Measurements from ENCODE around the gene INTS4.
"Not testable (repeated sequence)": the region's sequence is repeated elsewhere in the genome, so short reads cannot be mapped to it uniquely, and the experiment has no call there.

INTS4 gene

DNA sequence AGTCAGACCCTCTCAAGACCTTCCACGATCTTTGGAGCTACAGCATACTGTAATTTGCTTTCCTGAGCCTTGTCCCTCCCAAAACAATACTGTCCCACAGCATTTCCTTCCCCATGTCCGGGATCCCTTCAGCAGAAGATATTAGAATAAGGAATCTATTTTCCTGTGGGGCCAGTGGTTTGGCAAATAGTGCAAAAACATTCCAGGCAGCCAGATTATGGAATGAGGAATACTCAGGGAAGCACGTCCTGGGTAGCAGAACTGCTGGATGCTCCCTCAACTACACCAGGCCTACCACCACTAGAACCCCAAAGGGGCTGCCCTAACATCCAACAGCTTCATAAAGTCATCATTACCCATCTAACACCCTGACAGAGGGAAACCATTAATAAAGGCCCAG is 112.1 kb downstream of the INTS4 start:
- DNase-seq: no peak

DNA sequence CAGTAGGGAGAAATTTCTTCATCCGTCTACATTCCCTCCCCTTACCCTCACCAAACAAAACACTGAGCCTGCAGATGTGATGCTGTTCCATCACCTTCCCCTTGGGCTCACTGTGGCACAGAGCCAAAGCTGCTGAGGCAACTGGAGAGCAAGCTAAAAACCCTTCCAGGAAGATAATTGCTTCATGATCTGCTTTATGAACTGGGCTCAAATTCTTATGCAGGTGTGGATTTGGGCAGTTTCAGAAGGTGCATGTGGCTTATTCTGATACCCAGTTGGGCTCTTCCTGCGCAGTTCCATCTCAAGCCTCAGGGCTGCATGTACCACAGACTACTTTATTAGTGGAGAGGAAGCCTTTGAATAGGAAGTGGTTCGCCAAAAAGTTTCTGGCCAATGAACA is 115.2 kb downstream of the INTS4 start:
- peak in 1 of 56 donors; percentile 14 for DNase-seq

DNA sequence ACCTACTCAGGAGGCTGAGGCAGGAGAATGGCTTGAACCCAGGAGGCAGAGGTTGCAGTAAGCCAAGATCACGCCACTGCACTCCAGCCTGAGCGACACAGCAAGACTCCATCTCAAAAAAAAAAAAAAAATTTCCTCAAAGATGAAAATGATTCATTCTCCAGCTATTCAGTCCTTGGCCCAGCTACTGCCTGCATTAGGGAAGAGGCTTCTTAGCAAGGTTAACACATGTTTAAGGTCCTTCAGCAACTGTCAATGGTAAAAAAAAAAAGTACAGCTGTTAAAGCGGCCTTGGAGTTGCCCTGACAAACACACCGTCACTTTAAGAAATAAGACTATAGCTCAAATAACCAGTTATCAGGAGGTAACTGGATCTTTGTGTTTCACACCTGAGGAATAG is 116.2 kb downstream of the INTS4 start:
- not testable (repeated sequence) for DNase-seq

DNA sequence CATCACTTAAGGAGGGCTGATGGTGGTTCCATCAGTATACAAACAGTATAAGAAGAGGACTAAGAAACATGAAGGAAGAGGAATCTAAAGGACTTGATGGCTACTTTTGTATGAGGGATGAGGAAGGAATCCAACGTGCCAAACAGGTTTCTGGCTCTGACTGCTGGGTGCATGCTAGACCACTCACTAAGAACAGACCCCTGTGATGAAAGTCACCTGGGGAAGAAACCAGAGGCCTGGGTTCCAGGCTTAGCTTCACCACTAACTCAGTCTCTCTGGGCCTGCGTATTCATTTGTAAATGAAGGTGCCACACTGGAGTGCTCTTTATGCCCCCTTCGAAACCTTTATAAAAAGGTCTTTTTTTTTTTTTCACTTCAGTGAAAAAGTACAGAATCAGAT is 118.4 kb downstream of the INTS4 start:
- no peak for DNase-seq

DNA sequence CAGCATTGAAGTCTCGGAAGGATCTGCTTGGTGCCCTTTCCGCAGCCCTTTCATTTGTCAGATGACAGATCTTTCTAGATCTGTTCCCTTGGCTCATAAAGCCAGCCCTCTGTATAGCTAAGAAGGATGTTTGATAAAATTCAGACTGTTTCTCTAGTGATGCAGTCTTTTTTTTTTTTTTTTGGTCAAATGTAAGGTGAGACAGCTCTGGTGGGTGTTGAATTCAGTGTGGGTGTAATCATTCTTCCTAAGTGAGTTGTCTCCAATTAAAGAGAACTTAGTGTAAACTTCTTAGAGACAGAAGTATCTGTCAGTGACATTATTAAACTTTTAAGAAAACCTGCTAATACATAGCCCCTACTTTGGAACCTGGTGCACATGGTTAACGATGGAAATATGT is 120.3 kb downstream of the INTS4 start:
- DNase-seq: peak in 2 of 56 donors; percentile 1 to 7

DNA sequence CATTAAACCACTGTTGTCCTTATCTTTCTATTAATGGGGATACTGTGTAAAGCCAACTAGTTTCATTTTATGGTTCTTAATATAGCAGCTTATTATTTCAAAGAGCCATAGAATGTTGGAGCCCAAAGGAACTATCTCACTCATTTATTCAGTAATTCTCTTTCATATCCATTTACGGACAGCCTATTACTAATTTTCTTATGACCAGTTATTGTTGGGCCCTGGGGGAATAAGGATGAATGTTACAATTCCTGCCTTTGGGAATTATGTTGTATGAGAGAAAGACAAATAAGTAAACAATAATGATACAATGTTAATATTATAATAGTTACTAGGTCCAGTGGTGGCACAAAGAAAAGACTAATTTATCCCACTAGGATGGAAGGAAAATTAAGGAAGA is 121.1 kb downstream of the INTS4 start:
- DNase-seq: no peak

DNA sequence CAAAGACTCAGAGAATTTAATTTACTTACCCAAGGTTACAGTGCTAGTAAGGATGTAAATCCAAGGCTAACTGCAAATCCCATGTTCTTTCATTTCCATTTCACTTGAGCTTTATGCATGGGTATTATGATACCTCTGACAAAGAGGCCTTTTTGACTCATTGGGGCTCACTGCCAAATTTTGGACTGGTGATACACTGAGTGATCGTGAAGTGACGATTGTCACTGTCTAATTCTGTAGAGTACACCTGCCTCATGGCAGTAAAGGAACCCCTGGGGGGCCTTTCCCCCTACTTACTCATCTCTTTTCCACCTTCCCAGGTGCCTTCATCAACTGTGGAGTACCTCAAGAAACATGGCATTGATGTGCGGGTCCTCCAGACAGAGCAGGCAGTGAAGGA is 122.6 kb downstream of the INTS4 start:
- DNase-seq: no peak

DNA sequence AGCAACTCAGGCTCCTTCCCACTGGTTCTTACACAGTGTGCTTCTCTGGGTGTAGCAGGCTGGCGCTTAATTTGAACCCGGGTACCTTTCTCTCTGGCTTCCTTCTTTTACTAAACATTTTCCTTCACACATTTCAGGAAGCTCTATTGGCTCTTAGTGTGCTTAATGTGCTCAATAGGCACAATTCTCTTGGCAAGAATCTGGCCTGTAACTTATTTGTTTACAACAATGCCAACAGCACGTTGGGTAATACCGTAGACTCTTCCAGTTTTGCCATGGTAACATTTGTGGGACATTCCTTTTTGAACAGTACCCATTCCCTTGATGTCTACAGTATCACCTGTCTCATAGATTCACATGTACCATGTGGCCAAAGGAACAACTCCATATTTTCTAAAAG is 125.7 kb downstream of the INTS4 start:
- no peak for DNase-seq

DNA sequence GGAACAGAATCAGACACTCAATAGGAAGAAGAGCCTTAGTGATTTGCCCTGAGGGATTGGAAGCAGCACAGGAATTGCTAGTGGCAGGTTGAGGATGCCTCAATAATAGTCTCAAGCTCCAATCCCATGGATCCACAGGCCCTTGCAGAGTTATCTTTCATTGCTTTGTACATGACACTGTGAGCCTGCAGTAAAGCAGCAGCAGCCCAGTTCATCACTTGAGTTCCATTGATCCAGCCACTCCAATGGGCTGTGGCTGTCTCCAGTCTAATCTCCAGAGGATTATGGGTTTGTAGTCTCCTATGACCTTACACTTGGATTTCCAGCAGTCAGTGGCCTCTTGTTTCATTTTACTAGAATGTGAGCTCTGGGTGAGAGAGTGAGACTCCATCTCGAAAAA is 128.1 kb downstream of the INTS4 start:
- DNase-seq: no peak

DNA sequence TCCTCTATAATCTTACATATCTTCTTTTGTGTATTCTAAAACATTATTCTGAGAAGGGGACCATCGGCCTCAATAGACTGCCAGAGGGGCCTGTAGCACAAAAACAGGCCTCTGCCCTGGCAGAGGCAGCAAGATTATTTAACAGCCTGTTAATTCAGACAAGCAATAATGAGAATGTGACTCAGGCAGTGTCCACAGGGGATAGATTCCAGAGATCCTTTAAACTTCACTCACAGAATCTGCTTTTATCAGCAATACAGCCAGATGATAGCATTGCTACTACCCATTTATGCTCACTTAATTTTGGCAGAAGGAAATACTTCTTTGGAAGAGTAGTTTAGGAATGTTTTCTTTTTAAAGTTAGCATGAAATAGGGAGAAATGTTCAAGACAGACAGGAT is 128.7 kb downstream of the INTS4 start:
- no peak for DNase-seq

DNA sequence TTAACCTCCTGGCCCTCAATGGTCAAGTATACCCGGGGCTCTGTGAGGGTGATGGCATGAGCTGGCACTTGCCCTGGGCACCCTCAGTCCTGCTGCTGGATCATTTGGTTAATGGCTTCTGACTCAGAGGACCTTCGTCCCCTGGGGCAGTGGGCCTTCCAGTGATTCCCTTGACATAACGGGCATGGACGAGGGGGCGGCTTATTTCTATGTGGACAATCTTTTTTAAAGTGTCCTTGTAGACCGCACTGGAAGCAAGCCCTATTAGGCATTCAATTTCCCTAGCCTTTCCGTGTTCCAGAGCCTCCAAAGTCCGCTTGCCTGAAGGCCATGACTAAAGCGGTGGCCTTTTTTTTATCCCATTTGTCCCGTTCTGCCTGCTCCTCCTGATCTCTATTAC is 133.0 kb downstream of the INTS4 start:
- not testable (repeated sequence) for DNase-seq

DNA sequence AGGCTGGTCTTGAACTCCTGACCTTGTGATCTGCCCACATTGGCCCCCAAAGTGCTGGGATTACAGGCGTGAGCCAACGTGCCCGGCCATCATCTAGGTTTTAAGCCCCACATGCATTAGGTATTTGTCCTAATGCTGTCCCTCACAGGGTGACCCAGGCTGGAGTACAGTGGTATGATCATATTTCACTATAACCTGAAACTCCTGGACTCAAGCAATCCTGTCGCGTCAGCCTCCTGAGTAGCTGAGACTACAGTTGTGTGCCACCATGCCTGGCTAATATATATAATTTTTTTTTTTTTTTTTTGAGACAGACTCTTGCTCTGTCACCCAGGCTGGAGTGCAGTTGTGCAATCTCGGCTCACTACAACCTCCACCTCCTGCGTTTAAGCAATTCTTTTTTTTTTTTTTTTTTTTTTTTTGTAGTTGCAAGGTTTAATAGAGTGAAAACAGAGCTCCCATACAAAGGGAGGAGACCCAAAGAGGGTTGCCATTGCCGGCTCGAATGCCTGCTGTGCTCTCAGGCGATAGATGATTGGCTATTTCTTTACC is 136.5 kb downstream of the INTS4 start:
- DNase-seq: not testable (repeated sequence)

DNA sequence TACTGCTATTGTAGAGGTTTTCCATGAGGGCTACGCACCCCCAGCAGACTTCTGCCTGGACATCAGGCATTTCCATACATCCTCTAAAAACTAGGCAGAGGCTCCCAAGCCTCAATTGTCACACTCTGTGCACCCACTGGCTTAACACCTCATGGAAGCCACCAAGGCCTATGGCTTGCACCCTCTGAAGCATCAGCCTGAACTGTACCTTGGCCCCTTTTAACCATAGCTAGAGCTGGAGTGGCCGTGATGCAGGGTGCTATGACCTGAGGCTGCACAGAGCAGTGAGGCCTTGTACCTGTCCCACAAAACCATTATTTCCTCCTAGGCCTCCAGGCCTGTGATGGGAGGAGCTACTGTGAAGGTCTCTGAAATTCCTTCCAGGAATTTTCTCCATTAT is 139.6 kb downstream of the INTS4 start:
- DNase-seq: no peak

DNA sequence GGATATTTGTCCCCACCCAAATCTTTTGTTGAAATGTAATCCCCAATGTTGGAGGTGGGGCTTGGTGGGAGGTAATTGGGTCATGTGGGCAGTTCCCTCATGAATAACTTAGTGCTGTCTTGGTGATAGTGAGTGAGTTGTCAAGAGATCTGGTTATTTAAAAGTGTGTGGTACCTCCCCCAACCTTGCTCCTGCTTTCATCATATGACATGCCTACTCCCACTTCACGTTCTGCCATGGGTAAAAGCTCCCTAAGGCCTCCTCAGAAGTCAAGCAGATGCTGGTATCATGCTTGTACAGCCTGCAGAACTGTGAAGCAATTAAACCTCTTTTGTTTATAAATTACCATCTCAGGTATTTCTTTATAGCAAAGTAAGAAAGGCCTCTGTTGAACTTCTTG is 143.0 kb downstream of the INTS4 start:
- no peak for DNase-seq

DNA sequence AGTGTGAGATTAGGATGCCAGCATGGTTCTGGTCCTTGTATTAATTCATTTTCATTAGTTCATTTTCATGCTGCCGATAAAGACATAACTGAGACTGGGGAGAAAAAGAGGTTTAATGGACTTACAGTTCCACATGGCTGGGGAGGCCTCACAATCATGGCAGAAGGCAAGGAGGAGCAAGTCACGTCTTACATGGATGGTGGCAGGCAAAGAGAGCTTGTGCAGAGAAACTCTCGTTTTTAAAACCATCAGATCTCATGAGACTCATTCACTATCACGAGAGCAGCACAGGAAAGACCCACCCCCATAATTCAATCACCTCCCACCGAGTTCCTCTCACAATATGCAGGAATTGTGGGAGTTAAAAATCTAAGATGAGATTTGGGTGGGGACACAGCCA is 150.8 kb downstream of the INTS4 start:
- not testable (repeated sequence) for DNase-seq

DNA sequence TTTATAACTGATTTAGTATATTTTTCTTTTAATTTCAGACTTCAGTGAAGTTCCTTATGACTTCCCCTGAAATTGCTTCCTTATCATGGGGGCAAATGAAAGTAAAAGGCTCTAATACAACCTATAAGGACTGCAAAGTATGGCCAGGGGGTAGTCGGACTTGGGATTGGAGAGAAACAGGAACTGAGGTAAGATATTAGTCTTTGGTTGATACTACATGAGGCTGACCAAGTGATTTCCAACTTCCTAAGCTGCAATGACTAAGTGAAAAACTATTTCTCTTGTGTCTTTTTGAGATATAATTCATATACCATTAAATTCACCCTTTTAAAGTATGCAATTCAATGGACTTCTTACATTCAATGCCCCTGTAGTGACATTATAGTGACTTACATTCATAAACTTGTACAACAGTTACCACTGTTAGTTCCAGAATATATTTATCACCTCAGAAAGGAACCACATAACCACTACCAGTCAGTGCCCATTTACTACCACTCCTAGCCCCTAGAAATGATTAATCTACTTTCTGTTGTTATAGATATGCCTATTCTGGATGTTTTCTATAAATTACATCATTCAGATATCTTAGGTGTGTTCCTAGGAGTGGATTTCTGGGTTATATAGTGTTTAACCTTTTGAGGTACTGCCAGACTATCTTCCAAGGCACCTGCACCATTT is 151.9 kb downstream of the INTS4 start:
- DNase-seq: no peak

DNA sequence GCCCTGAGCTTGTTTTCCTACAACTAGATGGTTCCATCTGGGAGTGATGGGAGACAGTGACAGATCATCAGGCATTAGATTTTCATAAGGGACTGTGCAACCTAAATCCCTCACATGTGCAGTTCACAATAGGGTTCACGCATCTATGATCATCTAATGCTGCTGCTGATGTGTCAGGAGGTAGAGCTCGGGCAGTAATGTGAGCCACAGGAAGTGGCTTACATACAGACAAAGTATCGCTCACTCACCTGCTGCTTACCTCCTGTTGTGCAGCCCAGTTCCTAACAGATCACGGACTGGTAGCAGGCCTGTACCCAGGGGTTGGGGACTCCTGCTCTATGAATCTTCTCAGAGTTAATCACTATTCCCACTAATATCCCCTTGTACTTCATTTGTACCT is 161.2 kb downstream of the INTS4 start:
- DNase-seq: no peak

DNA sequence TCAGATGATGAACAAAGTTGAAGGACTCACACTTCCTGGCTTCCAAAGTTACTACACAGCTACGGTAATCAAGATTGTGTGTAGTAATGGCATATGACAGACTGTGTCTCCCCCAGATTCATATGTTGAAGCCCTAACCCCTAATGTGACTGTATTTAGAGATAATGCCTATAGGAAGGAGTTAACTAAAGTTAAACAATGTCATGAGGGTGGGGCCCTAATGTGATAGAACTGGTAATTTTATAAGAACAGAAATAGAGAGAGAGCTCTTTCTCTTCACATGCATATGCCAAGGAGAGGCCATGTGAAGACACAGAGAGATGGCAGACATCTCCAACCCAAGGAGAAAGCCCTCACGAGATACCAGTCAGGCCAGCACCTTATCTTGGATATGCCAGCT is 165.5 kb downstream of the INTS4 start:
- DNase-seq: no peak
